OCI-M2 (cell line): ENCODE measurements around the gene SMYD3.

Experiments
- DNase-seq: peaks from one replicate; lab custom pipeline; 2025; ENCODE audit not compliant: unreplicated experiment; lab: John Stamatoyannopoulos, UW

The SMYD3 gene

DNA sequence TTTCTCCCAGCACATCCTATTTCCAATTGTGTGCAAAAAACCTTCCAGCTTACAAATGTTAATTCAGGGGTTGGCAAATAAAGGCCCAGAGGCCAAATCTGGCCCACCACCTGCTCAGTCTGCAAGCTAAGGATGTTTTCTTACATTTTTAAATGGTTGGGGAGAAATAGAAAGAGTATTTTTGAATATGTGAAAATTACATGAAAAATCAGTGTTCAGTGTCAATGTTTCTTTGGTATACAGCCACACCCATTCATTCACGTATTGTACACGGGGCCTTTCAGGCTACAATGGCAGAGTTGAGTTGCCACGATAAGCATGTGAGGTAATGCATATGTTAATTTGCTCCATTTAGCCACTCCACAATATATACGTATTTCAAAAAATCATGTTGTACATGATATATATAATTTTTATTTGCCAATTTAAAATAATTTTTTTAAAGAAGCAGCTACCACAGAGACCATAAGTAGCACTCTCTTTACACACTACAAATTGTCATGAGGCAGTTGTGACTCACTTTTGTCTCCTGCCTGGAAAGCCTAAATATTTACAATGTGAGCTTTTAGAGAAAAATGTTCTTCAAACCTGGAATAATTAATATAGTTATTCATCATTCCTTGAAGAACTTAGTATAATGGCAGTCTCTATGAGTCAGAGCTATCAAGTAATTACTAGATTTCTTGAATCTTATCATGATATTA, 189.6 kb downstream of the SMYD3 start:
- DNase-seq = no peak

DNA sequence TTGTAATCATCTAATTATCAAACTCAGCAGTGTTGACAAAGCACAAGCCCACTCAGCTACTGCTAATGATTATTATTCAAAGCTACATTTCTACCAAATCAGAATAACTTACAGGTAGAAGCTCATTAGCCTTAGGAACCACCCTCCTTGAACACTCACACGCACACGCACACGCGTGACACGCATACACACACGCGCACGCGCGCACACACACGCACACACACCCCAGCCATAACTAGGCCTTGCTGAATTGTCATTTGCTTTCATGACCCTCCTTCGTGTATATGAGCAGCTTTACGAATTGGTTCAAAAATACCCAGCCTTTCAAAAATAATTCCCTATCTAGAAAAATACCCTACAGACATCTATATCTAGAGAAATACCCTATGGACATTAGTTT, 195.6 kb downstream of the SMYD3 start:
- DNase-seq = no peak

DNA sequence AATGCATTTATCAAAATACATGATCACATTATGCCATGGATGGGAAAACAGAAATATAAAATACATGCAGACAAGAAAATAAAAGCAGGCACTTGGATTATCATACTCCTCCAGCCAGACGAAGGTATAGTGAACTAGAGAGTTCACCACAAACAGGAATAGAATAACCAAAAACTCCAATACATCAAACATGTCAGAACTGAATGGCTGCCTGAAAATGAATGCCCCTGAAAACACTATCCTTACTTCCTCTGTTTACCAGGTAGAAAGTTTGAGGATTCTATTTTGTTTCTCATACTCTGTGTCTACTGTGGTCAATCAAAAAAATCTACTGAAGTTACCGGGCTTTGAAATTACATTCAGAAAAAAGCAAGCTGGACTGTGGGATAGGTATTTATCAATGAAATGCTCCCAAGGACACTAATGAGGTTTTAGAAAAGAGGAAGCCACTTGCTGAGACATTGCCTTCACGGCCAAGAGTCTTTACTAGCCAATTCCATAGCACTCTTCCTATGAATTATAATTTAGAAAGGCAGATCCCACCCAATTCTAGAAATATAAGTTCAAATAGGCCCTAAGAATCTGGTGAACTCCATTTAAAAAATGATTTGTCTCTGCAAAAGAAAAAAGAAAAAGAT, 197.7 kb downstream of the SMYD3 start:
- DNase-seq = no peak

DNA sequence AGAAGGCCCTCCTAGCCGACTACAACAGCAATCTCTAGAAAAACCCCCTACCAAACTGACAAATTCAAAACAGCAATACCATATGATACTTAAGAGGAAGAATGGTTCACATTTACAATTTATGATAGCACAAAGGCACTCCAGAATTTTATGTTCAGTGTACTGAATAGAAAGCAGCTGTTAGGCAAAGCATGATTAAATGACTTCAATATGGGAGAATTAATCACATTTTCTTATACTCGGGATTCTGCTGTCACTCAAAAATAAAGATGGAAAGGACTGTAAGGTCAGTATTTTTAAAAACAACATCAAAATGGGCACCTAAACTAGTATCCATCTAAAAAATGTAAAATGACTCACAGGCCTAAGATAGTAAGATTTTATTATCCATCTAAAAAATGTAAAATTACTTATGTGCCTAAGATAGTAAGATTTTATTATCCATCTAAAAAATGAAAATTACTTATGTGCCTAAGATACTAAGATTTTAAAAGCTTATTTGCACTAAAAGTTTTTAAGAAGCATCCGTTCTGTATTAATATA, 198.5 kb downstream of the SMYD3 start:
- no peak for DNase-seq

DNA sequence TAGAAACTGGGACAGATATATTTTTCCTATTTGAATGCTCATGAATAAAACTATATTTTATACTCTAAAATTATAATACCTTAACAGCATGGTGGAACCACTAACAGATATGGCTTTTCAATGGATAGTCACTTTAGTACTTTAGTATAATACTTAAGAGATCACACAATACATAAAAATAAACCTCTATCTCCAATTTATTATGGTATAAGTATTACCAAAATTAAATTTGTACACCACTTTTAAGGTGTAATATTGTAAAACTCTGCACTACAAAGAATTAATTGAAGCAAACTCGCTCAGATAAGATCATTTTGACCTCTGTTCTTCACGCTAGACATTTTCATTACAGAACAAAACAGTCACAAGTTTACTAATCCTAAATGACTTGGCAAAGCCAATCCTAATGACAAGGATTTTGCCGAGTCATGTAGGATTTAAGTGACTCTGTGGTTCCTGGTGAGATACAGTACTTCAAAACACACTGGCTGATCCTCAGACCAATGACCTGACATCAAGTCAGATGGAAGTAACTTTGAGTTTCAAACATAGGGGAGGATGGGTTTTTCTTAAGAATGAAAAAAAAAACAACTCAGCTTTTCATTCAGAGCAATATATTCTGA, 200.6 kb downstream of the SMYD3 start:
- no peak for DNase-seq

DNA sequence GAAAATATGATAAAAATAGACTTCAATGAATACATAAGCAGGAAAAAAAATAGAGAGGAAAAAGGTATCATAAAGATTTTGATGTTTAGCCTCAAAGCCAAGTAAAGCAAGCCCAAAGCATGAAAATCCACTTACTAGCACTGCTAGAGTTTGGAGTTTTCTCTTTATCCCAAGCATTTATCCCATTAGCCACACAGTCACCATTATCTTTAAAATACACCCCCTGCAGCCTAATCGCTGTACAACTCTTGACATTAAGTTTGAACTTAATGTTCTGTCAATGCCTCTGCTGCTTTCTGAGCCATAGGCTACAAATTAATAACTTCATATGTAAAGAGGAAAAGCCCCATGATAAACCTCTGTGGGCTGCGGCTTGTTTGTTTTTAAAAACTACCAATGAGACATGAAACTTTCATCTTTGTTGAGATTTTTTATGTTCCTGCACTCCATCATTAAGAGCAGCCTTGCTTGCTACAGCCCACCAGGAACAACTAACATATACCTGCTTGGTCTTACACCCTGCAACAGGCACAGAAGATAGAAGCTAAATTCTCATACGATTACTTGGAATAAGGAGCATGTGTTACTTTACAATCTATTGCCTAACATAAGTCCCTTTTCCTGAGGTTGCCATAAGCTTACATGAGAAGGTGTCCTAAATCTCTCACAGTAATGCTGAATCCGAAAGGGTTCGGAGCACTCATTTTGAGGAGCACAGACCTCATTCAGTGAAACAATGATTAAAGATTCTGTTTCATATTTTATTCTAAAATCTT, 202.4 kb downstream of the SMYD3 start:
- DNase-seq = no peak

DNA sequence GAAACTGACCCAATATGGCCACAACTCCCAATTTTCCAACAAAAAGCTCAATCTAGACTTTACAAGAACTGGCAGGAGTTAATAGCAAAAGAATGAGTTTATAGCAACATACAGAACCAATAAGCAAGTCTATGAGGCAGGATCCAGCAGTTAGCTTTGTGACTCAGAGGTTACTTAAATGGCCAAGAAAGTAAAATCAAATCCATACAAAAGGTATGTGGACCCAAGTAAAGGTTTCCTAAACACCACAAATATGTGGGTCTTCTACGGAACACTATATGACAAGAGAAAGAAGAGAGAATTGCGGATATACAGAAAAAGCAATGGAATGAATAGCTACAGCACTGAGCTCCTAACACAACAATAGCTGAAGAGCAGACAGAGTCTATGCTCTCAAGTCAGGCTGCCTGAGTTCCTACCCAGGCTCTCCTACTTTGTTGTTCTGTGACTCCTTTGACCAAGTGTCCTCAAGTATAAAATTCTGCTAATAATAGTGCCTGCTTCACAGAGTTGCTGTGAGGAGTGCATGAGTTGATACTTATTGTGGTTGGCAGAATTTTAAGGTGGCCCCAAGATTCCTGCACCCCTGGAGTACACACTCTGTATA, 204.3 kb downstream of the SMYD3 start:
- no peak for DNase-seq

DNA sequence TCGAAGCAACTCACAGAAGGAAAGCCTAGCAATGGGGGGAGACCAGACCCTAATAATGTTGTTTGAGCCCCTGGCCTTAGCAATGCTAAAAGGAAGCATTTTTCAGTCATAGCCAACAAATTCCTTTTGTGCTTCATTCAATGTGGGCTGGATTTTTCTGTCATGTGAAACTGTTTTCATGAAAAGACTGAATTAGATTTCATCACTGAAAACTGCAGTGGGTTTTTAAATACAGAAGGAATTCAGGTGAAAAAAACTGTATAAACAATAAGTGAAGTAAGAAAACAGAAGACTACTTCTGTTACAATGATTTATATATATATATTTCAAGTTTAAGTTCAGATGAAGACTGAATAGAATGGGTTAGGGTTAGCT, 204.8 kb downstream of the SMYD3 start:
- DNase-seq = no peak

DNA sequence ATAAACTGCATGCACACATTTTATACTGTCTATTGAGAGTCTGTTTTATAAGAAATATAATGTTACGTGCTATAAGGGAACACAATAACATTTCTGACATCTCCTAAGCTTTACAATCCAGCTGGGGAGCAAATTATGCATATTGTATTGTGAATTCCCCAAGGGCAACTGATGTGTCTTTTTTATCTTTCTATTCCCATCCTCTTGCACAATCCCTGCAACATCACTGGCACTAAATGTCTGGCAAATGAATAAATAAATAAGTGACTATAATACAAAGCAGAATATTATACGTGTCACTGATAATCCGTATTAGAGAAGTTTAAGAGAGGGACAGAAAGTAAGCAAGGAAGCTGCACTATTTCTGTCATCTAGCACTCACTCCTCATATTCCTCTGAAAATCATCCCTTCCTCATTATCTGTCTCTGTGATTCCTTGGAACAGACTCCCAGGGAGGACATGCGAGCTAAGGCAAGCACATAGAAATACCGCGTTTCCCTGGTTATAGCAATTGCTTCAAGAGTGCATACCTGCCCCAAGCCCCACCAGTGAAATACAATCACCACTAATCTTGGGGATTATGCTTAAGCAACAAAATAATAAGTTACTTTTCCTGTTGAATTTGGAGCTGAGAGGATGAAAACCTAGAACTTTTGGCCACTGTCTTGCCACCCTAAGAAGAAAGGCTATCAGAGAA, 205.4 kb downstream of the SMYD3 start:
- no peak for DNase-seq

DNA sequence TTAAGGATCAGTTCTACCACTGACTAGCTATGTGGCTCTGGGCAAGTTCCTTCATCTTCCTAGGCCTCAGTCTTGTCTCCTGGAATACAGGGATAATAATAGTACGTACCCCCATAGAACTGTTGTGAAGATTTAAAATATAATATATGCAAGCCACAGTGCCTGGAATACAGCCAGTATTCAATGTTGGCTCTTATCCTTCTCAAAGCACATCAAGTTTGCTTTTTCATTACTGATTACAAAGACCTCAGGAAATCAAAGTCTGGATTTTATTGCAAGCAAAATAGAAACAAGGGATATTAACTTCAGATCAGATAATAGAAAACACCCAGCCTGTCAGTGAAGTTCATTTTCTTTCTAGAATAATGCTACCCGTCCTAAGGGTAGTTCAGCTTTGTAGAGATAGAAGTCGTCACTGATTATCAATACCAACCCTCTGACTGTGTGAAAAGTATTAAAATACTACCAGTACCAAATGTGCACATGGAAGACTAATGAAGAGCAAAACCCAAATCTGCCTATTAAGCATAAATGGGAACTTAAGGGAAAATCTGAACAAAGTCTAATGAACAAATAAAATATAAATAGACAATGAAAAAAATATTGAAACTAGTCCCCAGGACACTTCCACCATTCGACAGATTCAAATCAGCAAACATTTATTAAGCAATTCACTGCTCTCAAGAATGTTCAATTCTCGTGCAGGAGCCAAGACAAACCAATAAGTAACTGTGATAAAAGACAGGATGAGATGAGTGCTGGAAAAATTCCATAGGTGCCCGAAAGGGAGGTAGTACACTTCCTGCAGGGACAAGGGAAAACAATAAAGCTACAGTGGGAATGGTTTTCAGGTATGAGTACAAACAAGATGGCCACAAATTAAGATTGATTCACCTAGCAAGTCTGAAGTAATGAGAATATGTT, 206.2 kb downstream of the SMYD3 start:
- DNase-seq = no peak

DNA sequence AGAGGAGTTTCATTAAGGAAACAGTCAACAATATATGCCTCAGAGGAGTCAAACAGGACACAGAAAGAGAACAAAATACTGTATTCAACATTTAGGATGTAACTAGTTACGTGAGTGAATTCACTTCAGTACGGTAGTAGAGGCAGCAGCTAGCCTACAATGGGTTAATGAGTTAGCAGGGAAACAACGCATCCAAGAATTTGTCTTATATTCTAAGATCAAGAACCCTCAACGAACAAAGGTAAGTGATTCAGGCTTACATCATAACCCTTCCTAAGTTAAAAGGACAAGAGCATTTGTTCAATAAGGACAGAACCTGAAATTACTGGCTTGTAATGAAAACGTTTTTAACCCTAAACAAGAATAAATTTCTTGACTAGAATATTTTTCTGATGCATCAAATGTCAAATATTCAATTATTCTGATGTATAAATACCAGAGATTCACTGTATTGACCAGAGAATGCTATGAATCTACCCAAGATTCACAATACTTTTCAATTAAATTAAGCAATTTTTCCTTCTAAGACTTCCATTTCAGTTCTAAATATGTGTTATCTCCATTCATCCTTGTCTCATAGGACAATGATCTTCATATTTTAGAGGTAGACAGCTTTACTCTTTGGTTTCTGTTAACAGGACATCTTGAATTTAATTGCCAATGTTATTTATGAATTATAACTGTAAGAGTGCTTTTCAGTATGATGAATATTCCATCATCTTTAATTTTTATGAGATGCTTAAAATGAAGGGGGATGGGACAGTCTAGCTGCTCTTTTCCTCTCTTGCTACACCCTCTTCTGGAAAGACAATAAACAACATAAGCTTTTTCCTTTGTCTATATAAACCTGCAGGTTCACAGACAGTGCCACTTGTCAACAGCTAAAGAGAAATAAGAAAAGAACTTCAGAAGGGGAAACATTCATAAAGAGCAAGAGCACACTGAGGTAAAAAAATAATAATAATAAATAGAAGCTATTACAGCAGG, 209.5 kb downstream of the SMYD3 start:
- DNase-seq = no peak

DNA sequence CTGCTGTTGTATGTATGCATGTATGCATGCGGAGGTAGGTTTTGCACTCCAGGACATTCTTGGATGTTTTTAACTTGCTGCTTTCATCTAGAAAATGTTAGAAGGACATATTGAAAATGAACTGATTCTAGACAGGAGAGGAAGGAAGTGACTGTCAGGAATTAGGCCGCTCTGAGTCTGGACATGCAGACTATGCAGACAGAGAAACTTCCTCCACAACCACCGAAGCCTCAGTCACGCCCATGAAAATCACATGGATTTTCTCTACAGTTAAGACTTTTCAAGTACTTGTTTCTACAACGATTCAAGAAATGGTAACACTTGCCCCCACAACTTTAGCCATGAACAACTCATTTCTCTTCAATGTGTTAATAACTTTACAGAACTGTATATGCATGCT, 211.1 kb downstream of the SMYD3 start:
- DNase-seq = no peak

DNA sequence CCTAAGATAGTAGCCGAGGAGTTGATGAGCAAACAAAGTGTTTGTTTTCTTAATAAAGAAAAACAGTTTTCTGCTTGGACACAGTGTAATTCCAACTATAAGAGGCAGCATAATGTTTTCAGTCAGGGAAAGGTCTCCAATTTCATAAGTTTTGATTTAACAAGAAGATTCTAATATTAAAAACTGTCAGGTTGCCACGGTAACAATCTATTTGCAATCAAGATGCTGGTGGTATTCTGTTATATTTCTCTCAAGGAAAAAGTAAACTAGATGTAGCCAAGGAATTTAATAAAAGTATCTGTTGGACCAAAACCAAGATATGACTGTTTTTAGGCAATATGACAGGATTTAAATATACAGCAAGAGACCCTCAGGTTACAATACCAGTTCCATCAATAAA, 211.7 kb downstream of the SMYD3 start:
- DNase-seq = no peak

DNA sequence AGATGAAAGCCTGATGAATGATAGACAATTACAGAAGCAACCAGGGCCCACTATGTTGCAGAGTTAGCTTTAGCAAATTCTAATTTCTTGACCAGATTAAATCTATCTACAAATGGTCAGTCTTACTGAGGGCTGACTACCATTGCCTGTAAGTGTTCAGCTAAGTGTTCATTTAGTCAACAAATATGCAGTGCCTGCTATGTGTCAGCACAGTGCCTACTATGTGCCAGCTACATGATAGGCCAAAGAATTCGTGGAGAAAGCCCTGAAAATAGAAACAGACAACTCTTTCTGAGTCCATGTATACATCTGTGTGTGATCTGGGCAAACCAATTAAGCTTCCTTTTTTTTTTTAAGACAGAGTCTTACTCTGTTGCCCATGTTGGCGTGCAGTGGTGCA, 212.8 kb downstream of the SMYD3 start:
- DNase-seq = no peak

DNA sequence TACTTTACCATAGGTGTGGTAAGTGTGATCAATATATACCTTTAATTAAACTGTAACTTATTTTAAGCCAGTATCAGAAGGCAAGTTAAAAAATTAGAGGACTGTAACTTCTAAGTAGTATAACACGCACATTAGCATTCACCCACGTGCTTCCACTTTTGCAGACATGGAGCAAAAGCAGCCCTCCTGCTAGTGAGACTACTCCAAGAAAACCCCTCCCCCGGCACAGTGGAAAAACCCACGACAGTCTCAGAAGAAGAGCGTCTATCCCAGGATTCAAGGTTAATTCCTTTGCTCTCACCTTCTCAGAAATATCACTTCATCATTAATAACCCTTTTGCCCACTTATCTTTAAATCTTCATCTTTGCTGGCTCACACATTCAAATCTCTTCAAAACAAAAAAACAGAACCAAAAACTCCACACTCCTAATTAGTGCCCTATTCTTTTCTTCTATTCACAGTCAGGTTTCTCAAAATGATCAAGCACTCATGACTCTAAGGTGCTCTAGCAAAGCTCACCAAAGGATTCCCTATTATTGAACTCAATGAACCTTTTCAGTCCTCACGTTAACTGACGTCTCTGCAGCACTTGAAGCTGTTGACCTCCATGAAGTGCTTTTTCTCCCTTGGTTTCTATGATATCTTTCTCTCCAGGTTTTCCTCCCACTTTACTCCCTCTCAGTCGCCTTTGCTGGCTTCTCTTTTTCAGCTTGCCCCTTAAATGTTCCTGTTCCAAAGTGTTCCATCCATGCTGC, 213.5 kb downstream of the SMYD3 start:
- DNase-seq = no peak

DNA sequence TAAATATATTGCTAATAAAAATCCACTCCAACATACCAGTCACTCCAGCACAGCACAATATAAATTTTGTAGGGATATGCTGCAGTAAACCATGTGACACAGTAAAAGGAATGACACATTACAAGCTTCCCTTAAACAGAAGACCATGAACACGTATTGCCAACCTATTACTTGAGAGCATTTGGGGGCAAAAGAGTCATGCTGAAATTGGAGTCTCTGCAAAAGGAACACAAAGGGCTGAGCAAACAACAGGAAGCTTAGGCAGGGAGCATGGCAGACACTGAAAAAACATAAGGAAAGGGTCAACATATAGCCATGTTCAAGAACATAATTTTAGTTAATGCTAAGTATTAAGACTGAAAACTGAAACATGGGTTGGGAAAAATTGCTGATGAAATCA, 214.5 kb downstream of the SMYD3 start:
- DNase-seq = no peak

DNA sequence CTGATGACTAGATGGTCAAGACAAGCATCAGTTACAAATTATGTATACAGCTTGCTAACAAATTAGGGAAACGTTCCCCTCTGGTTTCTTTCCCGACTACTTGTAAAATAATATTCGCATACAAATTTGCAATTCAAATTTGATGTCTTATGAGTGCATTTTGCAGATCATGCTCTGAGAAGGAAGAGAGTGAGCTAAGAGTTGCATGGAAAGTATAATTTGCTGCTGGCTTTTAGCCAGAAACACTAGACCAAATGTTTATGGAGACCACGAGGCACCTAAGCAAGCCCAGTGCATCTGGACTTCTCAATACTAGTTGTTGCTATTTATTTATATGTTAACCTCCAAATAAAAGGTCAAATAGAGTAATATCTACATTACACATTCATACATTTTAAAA, 216.0 kb downstream of the SMYD3 start:
- DNase-seq = no peak
